HG02884 (cell line): Measurements from ENCODE around the gene CES3.
A peak's percentile ranks its signal among the peaks of the same experiment; 100 is the strongest.
"Not testable (repeated sequence)": the region's sequence is repeated elsewhere in the genome, so short reads cannot be mapped to it uniquely, and the experiment has no call there.

Experiments
- ATAC-seq: cut with Tn5 transposase; IDR thresholded peaks from one replicate; pipeline ENCODE4 v1.9.1; 2021; ENCODE audit warnings: mild to moderate bottlenecking, moderate library complexity; ENCODE audit not compliant: unreplicated experiment

The CES3 gene

GRCh38 chr16:66926171-66926947, 34.7 kb upstream of the CES3 start:
- ATAC-seq, result no peak

- ATAC-seq, result no peak
Measured at GRCh38 chr16:66926961-66927436, 34.1 kb upstream of the CES3 start.

- ATAC-seq, result no peak
Measured at GRCh38 chr16:66927918-66928649, 33.0 kb upstream of the CES3 start.

GRCh38 chr16:66928702-66929388, 32.2 kb upstream of the CES3 start:
- no peak for ATAC-seq

GRCh38 chr16:66930189-66930588, 30.9 kb upstream of the CES3 start:
- ATAC-seq, result no peak

DNA sequence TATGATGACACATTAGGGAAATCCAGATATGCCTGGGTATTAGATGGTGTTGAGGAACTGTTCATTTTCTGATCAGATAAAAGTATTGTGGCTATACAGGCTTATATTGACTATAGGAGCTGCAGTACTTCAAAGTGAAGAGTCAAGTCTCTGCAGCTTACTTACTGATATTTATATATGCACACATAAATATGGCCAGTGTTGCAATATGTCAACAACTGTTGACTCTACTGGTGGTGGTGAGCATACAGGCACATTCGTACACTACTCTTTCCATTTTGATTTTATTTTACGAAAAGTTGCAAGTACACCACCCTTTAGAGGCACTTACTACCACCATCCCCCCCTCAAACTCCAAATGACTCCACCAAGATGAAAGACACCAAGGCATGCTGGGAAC, 29.4 kb upstream of the CES3 start:
- ATAC-seq, result no peak

DNA sequence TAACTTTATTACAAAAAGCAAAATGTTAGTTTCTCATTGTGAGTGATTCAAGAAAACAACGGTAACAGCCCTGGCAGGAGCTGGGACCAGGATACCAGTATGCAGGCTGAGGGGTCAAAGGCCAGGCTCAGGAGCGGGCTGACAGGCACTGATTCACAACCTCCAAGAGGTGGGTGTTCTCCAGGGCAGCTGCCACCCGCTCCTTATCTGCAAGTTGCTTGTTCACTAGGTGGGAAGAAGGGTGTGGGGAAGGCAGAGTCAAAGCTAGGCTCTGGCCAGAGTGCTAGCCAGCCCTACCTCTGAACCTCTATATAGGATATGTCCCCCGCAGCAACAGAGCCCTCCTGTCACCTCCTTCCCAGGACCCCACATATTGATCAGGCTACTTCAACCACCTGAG, 29.0 kb upstream of the CES3 start:
- ATAC-seq, result no peak

GRCh38 chr16:66933776-66934137, 27.3 kb upstream of the CES3 start:
- ATAC-seq, result peak; percentile 26

- peak; percentile 80 for ATAC-seq
Measured at GRCh38 chr16:66934138-66934838, 26.8 kb upstream of the CES3 start, which contains the start of gene CIAO2B. Gene CIAO2B (minus strand): TSS chr16:66934402. CDS start chr16:66934364, 38 bp downstream.

GRCh38 chr16:66934839-66935313, 26.2 kb upstream of the CES3 start:
- ATAC-seq, result not testable (repeated sequence)

GRCh38 chr16:66935314-66936011, 25.6 kb upstream of the CES3 start, which contains the start of gene CES2:
Gene CES2 (plus strand): TSS chr16:66935516. CDS start chr16:66935636, 120 bp downstream.
- ATAC-seq, result no peak

GRCh38 chr16:66936462-66936861, 24.6 kb upstream of the CES3 start:
- ATAC-seq, result no peak

GRCh38 chr16:66936889-66937554, 24.0 kb upstream of the CES3 start:
- ATAC-seq, result no peak

GRCh38 chr16:66937725-66938337, 23.2 kb upstream of the CES3 start:
- ATAC-seq, result no peak

GRCh38 chr16:66939366-66939765, 21.7 kb upstream of the CES3 start:
- ATAC-seq, result no peak

DNA sequence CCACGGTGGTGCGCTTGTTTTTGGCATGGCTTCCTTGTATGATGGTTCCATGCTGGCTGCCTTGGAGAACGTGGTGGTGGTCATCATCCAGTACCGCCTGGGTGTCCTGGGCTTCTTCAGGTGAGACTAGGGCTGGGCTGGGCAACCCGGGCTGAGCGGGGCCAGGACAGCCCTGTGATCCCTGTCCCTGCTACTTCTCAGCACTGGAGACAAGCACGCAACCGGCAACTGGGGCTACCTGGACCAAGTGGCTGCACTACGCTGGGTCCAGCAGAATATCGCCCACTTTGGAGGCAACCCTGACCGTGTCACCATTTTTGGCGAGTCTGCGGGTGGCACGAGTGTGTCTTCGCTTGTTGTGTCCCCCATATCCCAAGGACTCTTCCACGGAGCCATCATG, 20.8 kb upstream of the CES3 start:
- ATAC-seq, result no peak

DNA sequence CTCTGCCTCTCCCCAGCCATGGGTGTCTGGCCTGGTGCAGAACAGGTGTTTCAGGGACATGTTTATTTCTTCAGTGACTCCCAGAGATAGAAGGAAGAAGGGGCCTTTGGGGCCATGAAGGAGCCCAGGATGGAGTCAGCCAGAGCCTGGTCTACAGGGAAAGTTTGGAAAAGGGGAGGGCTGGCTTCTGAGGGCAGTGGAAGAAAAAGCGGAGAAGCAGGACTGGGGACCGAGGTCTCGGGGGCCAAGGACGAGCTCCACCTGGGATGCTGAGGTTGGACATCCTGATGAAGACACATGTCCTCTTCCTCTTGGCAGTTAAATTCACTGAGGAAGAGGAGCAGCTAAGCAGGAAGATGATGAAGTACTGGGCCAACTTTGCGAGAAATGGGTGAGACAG, 18.1 kb upstream of the CES3 start:
- ATAC-seq, result no peak

DNA sequence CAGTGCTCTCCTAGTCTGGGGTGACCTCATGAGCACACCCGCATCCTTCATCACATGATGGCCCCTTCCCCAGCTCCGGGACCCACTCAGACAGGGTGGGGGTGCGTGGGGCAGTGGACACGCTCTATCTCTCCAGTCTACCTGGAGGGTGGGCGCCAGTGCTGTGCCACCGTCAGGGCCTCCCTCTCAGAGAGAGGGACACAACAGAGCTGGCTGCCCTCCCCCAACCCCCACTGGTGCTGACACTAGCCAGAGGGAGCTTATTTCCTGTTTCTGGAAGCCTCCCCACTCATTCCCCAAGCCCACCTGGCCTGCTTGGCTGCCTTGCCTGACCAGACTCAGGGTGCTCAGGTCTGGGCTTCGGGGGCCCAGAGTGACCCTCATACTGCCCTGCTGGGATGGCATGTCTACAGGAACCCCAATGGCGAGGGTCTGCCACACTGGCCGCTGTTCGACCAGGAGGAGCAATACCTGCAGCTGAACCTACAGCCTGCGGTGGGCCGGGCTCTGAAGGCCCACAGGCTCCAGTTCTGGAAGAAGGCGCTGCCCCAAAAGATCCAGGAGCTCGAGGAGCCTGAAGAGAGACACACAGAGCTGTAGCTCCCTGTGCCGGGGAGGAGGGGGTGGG, 17.5 kb upstream of the CES3 start:
- ATAC-seq, result no peak

DNA sequence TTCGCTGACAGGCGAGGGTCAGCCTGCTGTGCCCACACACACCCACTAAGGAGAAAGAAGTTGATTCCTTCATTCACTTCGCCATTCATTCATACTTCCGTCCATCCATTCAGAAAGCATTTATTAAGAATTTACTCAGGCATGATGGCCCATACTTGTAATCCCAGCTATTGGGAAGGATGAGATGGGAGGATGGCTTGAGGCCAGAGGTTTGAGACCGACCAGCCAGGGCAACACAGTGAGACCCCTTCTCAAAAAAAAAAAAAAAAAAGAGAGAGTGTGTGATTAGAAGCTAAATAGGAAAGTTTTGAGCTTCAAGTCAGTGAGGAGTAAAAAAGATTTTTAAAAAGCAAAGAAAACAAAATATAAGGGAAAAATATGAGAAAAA, 17.0 kb upstream of the CES3 start:
- ATAC-seq, result no peak
